NB4 (cell line): ENCODE measurements around the gene SYNGR3.

Experiments used
- CTCF ChIP-seq: IDR thresholded peaks from one replicate; pipeline ENCODE4 v1.5.1; 2012; ENCODE audit warnings: low read depth, low read length
- MAX ChIP-seq: IDR thresholded peaks from 2 replicates; pipeline ENCODE4 v1.6.1; 2011; ENCODE audit warnings: low read depth, low read length
- POLR2A ChIP-seq: IDR thresholded peaks from 2 replicates; pipeline ENCODE4 v1.6.1; 2011; ENCODE audit warnings: mild to moderate bottlenecking; ENCODE audit not compliant: insufficient read length; ENCODE audit errors: extremely low read depth

GRCh38 chr16:2025878-2026460 is 36.2 kb downstream of the SYNGR3 start:
- TF ChIP-seq CTCF (no peak), POLR2A (no peak), MAX (no peak)
